Stimulated activated CD8-positive, alpha-beta memory T cell treated with anti-CD3 and anti-CD28 coated beads, Interleukin-4, amount 100 ng/mL, for 24 hours (primary cell): ENCODE measurements around the gene R3HDM2.
"Not testable (repeated sequence)": the region's sequence is repeated elsewhere in the genome, so short reads cannot be mapped to it uniquely, and the experiment has no call there.

Experiments used
- DNase-seq: peaks from one replicate; pipeline ENCODE4 v3.0.0-alpha.2; 2020; ENCODE audit warnings: low read depth

The R3HDM2 gene

DNA sequence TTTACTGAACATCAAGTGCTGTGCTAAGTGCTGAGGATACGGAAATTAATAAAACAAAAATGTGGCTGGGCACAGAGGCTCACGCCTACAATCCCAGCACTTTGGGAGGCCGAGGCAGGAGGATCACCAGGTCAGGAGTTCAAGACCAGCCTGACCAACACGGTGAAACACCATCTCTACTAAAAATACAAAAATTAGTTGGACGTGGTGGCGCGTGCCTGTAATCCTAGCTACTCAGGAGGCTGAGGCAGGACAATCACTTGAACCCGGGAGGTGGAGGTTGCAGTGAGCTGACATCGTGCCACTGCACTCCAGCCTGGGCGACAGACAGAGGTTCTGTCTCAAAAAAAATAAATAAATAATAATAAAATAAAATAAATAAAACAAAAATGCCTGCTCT, 3.9 kb downstream of the R3HDM2 start:
- not testable (repeated sequence) for DNase-seq

DNA sequence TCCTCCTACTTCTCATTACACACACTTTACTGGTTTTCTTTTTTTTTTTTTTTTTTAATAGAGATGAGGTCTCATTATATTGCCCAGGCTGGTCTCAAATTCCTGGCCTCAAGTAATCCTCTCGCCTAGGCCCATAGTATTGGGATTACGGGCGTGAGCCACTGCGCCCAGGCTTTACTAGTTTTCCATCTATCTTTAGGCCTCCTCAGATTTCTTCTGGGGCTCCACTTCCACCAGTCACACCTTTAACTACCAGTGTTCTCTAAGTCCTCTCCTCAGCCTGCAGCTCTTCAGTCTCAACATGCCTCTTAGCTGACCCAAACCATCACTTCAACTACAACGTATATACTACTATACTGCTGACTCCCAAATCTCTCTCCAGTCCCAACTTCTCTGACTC, 10.4 kb downstream of the R3HDM2 start:
- no peak for DNase-seq

DNA sequence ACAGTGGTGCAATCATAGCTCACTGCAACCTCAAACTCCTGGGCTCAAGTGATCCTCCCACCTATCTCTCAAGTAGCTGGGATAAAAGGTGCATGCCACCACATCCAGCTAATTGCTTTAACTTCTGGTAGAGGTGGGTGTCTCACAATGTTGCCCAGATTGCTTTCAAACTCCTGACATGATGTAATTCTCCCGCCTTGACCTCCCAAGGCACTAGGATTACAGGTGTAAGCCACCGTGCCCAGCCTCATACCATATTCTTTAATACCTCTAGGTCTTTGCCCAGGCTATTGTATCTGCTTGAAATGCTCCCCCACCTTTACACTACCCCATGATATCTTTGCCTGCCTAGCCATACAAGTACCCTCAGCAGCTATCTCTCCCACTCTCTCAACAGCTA, 11.3 kb downstream of the R3HDM2 start:
- no peak for DNase-seq

DNA sequence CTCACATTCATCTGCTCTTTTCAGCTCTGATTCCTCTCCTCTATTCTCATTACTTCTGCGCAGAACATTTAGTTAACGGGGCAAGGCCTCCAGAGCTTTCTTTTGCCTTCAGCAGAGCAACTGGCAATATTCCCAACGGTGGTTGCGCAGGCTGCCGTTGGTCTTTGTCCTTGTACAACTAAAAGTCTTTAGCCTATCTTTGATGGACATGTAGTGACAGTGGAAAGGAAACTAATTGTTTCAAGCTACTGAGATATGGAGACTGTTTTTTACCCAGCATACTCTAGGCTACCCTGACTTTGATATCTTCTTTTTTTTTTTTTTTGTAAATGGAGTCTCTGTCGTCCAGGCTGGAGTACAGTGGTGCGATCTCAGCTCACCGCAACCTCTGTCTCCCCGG, 12.6 kb downstream of the R3HDM2 start:
- DNase-seq: no peak

DNA sequence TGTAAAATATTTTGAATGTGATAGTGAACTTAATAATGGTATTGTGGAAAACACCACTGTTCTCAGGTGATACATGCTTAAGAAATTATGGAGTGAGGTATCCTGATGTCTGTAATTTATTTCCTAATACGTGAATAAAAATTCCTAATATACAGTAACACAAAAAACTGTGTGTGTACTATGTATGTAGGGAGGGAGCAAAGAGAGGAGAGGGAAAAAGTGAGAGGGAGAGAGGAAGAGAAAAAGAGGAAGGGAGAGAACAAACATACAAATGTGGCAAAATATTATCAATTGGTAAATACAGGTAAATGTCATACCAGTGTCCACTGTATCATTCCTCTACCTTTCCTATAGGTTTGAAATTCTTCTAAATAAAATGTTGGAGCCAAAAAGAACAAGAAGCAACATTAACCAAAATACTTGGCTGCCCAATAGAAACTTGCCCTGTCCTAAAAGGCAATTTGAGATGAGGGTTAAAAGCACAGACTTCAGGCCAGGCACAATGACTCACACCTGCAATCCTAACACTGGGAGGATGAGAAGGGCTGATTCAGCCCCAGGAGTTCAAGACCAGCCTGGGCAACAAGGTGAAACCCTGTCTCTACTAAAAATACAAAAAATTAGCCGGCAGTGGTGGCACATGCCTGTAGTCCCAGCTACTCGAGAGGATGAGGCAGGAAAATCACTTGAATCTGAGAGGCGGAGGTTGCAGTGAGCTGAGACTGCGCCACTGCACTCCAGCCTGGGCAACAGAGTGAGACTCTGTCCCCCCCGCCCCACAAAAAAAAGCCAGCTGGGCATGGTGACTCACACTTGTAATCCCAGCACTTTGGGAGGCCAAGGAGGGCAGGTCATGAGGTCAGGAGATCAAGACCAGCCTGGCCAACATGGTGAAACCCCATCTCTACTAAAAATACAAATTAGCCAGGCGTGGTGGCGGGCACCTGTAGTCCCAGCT, 14.5 kb downstream of the R3HDM2 start:
- no peak for DNase-seq

DNA sequence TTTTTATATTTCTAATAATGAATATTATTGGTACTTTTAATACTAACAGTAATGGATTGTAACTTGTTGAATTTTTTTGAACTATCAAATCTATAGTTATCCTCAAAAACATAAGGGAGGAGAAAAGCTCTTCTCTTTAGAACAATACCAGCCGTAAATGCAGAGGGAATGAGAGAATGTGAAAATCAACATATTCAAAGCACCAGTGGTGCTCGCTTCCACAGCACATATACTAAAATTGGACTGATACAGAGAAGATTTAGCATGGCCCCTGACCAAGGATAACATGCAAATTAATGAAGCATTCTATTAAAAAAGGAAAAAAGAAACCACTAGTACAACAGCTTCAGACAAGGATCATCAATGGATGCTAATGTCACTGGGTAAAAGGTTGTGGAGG, 15.8 kb downstream of the R3HDM2 start:
- no peak for DNase-seq

DNA sequence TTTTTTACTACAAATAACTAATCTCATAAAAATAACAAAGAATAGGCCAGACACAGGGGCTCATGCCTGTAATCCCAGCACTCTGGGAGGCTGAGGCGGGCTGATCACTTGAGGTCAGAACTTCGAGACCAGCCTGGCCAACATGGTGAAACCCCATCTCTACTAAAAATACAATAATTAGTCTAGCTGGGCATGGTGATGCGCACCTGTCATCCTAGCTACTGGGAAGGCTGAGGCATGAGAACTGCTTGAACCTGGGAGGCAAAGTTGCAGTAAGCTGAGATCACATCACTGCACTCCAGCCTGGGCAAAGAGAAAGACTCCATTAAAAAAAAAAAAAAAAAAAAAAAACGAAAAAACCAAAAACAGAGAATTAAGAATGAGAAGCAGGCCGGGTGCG, 16.7 kb downstream of the R3HDM2 start:
- not testable (repeated sequence) for DNase-seq

DNA sequence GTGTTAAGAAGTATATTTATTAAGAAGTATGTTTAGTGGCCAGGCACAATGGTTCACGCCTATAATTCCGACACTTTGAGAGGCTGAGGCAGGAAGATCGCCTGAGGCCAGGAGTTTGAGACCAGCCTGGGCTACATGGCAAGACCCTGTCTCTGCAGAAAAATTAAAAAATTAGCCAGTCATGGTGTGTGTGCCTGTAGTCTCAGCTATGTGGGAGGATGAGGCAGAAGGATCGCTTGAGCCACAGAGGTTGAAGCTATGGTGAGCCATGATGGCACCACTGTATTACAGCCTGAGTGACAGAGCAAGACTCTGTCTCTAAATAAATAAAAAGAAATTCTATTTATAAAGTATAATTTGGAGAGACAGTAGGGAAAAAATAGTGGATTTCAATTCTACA, 20.3 kb downstream of the R3HDM2 start:
- no peak for DNase-seq

DNA sequence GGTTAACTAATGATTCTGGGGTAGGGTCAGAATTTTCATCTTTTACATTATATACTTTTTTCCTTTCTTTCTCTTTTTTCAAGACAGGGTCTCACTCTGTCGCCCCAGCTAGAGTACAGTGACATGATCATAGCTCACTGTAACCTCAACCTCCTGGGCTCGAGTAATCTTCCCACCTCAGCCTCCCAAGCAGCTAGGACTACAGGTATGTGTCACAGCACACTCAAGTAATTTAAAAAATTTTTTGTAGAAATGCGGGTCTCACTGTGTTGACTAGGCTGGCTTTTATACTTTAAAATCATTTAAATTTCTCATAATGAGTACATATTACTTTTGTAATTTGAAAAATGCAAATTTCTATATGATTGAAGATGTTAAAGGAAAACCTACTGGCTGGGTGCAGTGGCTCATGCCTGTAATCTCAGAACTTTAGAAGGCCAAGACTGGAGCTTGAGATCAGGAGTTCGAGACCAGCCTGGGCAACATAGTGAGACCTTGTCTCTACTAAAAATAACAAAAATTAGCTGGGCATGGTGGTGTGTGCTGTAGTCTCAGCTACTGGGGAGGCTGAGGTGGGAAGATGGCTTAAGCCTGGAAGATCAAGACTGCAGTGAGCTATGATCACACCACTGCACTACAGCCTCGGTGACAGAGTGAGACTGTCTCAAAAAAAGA, 25.7 kb downstream of the R3HDM2 start:
- DNase-seq: no peak

DNA sequence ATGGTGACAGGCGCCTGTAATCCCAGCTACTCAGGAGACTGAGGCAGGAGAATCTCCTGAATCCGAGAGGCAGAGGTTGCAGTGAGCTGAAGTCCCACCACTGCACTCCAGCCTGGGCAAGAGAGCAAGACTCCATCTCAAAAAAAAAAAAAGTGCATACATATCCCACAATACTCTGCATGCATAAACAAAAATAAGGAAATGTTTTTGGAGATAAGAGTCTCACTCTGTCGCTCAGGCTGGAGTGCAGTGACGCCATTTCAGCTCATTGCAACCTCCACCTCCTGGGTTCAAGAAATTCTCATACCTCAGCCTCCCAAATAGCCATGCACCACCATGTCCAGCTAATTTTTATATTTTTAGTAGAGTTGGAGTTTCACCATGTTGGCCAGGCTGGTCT, 28.7 kb downstream of the R3HDM2 start:
- DNase-seq: not testable (repeated sequence)

DNA sequence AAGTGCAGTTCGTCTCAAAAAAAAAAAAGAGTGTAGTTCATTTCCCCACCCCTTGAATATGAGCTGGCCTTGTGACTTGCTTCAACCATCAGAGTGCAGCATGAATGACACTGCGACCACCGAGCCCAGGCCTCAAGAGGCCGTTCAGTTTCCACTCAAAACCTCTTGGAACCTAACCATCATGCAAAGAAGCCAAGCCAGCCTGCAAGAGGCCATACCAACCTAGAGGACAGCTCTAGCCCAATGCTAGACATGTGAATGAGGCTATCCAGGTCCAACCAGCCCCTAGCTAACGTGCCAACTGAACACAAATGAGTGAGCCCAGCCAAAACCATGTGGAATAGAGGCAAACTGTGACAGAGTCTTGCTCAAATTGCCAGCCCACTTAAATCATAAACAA, 29.7 kb downstream of the R3HDM2 start:
- DNase-seq: no peak

DNA sequence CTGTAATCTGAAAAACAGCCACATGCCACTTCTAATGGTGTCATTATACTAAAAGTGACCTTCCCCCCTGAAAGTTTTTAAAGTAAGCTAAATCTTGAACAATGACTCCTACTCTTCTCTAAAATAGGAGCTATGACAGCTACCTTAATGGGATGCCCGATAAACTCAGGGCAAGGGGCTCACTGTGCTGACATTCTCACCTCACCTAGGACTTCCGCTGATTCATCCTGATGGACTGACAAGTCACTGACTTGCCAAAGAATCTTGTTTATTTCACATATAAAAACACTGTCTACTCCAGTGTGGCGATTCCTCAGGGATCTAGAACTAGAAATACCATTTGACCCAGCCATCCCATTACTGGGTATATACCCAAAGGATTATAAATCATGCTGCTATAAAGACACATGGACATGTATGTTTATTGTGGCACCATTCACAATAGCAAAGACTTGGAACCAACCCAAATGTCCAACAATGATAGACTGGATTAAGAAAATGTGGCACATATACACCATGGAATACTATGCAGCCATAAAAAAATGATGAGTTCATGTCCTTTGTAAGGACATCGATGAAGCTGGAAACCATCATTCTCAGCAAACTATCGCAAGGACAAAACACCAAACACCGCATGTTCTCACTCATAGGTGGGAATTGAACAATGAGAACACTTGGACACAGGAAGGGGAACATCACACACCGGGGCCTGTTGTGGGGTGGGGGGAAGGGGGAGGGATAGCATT, 31.0 kb downstream of the R3HDM2 start:
- DNase-seq: not testable (repeated sequence)

DNA sequence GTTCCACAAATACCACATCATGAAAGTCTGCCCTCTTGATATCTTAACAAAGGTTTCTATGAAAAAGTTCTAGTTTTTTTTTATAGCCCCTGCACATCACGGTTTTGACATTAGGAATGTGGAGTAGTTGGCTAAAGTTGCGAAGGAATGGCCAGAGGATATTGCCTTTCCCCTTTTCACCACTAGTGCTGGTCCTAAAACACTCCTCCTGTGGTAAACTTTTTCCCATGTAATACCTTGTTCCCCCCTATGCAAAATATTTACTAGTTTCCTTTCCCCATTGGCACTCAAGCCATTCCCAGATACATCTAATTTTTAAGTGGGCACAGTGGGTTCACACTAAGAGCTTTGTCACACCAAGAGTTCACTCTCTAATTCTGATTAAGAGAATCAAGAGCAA, 33.4 kb downstream of the R3HDM2 start:
- DNase-seq: no peak

DNA sequence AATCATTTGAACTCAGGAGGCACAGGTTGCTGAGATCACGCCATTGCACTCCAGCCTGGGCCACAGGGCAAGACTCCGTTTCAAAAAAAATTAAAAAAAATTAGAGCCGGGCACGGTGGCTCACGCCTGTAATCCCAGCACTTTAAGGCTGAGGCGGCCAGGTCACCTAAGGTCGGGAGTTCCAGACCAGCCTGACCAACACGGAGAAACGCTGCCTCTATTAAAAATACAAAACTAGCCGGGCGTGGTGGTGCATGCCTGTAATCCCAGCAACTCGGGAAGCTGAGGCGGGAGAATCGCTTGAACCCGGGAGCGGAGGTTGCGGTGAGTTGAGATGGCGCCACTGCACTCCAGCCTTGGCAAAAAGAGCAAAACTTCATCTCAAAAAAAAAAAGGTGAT, 35.7 kb downstream of the R3HDM2 start:
- DNase-seq: no peak

DNA sequence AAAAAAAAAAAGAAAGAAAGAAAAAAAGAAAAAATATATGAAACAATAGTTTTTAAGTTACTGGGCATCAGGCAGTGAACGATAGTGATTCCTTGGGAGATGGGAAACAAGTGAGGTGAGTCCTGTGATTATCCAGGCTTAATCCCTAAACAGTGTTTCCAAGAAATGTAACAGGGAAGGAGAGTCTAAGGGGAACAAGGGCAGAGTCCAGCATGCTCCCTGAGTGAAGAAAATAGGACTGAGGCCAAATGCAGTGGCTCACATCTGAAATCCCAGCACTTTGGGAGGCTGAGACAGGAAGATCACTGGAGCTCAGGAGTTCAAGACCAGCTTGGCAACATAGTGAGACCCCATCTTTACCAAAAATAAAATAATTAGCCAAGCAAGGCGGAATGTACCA, 40.7 kb downstream of the R3HDM2 start:
- DNase-seq: no peak

DNA sequence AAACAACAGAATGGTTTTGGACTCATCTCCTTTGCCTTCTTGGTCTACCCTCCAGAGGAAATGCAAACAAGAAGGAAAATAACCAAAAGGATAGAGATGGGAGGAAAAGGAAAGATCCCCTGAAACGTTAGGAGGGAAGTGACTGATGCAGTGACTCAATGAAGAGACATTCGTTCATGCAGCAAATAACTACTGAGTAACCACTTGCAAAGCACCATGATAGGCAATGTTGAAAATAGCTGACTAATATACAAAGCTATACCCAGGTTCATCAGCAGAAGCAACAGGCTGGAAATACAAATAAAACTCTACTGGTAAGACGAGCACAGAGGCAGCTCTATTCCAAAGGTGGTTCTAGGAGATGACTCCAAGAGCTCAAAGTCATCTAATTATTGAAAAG, 41.8 kb downstream of the R3HDM2 start:
- DNase-seq: no peak

DNA sequence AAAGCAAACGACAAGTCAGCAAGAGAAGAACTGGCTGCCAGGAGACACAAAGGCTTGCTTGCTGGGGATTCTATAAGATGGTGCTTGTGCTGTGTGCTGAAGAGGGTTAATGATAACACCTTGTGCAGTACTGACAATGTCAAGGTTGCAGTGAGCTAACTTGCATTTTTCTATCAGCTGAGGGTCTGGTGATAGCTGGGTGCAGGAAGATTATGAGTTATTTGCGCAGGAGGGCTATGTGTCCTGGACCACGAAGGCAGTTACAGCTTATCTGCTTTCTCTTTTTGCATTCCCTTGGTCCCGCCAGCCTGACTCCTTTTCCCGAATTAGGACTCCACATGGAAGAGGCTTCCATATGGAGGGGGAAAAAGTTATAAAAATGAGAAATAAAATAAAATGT, 42.4 kb downstream of the R3HDM2 start:
- DNase-seq: no peak

DNA sequence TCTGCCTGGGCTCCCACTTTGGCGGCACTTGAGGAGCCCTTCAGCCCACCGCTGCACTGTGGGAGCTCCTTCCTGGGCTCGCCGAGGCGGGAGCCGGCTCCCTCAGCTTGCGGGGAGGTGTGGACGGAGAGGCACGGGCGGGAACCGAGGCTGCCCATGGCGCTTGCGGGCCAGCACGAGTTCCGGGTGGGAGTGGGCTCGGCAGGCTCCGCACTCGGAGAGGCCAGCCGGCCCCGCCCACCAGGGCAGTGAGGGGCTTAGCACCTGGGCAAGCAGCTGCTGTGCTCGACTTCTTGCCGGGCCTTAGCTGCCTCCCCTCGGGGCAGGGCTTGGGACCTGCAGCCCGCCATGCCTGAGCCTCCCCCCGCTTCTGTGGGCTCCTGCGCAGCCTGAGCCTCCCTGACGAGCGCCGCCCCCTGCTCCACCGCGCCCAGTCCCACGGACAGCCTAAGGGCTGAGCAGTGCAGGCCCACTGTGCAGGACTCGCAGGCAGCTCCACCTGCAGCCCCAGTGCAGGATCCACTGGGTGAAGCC, 44.6 kb downstream of the R3HDM2 start:
- no peak for DNase-seq

DNA sequence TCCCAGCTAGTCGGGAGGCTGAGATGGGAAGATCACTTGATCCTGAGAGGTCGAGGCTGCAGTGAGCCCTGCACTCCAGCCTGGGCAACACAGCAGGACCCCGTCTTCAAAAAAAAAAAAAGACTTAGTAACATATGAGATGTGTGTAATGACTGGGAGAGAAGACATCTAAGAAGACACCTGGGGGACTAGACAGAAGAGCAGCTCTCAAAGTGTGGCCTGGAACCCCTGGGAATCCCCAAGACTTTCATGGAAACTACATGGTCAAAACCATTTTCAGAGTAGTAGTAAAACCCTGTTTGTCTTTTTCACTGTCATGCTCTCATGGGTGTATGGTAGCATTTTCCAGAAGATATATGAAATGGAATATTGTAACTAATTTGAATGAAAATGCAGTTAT, 45.3 kb downstream of the R3HDM2 start:
- DNase-seq: no peak

DNA sequence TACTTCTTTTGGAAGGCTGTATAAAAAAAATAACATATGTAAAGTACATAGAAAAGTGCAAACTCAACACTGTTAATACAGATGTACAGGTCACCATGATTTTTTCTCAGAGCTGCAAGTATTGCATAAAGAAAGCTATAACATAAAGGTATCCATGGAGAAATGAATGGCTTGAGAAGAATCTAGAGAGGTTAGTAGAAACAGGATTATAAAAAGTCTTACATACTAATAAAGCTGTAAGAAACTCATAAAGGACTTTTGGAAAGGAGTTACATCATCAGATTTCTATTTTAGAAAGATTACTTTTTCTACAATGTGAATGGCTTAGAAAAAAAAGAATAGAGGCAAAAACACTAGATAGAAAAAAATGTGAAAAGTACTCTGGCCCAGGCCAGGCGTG, 46.4 kb downstream of the R3HDM2 start:
- no peak for DNase-seq

DNA sequence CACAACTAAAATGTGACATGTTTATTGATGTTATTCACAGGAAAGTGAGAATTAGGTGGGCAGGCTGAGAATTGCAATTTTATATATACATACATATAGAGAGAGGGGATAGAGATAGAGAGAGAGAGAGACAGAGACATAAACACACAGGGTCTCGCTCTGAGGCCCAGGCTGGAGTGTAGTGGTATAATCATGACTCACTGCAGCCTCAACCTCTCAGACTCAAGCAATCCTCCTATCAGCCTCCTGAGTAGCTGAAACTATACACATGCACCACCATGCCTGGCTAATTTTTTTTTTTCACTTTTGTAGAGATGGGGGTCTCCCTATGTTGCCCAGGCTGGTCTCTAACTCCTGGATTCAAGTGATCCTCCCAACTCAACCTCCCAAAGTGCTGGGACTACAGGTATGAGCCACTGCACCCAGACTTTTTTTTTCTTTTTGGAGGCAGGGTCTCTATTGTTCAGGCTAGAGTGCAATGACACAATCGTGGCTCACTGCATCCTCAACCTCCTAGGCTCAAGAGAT, 49.1 kb downstream of the R3HDM2 start:
- DNase-seq: no peak

DNA sequence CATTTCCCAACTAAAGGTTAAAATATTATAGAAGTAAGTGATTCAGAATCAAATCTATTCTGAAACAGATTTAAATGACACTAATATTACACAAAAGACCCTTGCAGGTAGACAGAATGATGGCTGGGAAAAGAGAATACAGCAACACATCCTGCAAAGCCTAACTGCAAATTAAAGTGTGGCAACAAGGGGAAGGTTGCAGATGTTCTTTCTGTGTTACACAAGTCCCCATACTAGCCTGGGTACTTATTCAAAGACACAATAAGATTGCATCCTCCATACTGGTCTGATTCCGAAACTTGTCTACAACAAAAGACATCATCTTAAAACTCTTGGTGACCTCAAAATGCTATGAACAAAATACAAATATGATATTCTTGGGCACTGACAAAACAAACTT, 50.5 kb downstream of the R3HDM2 start:
- DNase-seq: no peak
